Spleen (tissue), 11 donors: Measurements from ENCODE around the gene GAREM1. TPM values are rescaled to one million over a fixed set of nuclear protein-coding genes. Genes with fewer than 3 reads are reported as not detected.
"Not testable (repeated sequence)": the region's sequence is repeated elsewhere in the genome, so short reads cannot be mapped to it uniquely, and the experiment has no call there.

Source experiments
- DNase-seq: peaks from one replicate; pipeline ENCODE4 v3.0.0-alpha.2; 2020
- H3K27ac ChIP-seq, 8 donors: fragments of 200-600 bp; sonication (generic) in 7 of 8; 1 replicate in 4 of 8; 2 replicates in 4 of 8; pipeline versions ENCODE4 v1.5.0 to v1.8.0; 2016 to 2021; ENCODE audit warnings: inconsistent platforms in 4 of 8, mild to moderate bottlenecking in 4 of 8, moderate library complexity in 1 of 8
- H3K27me3 ChIP-seq, 7 donors: fragments of 200-600 bp; sonication (generic) in 6 of 7; replicated peaks in 1 of 7; 1 replicate in 4 of 7; 2 replicates in 3 of 7; pipeline versions ENCODE4 v1.5.0 to v1.8.0; 2016 to 2021; ENCODE audit warnings: inconsistent platforms in 3 of 7, mild to moderate bottlenecking in 1 of 7
- H3K36me3 ChIP-seq, 6 donors: fragments of 200-600 bp; sonication (generic) in 5 of 6; 1 replicate in 4 of 6; 2 replicates in 2 of 6; pipeline versions ENCODE4 v1.5.0 to v1.8.0; 2016 to 2021; ENCODE audit warnings: inconsistent platforms in 2 of 6
- H3K4me1 ChIP-seq, 6 donors: fragments of 200-600 bp; sonication (generic) in 5 of 6; 1 replicate in 3 of 6; 2 replicates in 3 of 6; pipeline versions ENCODE4 v1.5.0 to v1.8.0; 2016 to 2021; ENCODE audit warnings: inconsistent platforms in 3 of 6
- H3K4me3 ChIP-seq, 8 donors: fragments of 200-600 bp; sonication (generic) in 7 of 8; 1 replicate in 4 of 8; 2 replicates in 4 of 8; pipeline versions ENCODE4 v1.5.0 to v1.8.0; 2016 to 2021; ENCODE audit warnings: inconsistent platforms in 4 of 8, mild to moderate bottlenecking in 4 of 8, moderate library complexity in 2 of 8
- H3K9me3 ChIP-seq, 8 donors: fragments of 200-600 bp; sonication (generic) in 7 of 8; 1 replicate in 4 of 8; 2 replicates in 4 of 8; pipeline versions ENCODE4 v1.5.0 to v1.8.0; 2016 to 2021; ENCODE audit warnings: inconsistent platforms in 4 of 8
- POLR2A ChIP-seq, 3 donors: fragments of 450-650 bp; IDR thresholded peaks; one replicate each; pipeline ENCODE4 v1.5.1; 2017; ENCODE audit warnings: antibody characterized with exemption in 3 of 3, mild to moderate bottlenecking in 1 of 3
- POLR2AphosphoS5 ChIP-seq, 3 donors: sonication (generic); formaldehyde crosslinking; IDR thresholded peaks; one replicate each; pipeline ENCODE4 v1.5.1; 2017; ENCODE audit warnings: antibody characterized with exemption in 3 of 3
- WGBS, 5 donors: extraction: QIAGEN DNeasy Blood & Tissue Kit in 3 of 5; methylation state at CpG; one replicate each; pipeline versions ENCODE4 v1.1.5 to v1.1.7; 2013 to 2018; 5-methylcytosine and 5-hydroxymethylcytosine counted together
- intact Hi-C: fragments of 100-400 bp; cut with DNase I; formaldehyde crosslinking; loops from one replicate; pipeline ENCODE4 v1.15.0; 2023; ENCODE audit warnings: low total_unique reads
- polyA plus RNA-seq, 3 donors: library from polyadenylated mRNA; stranded (reverse); fragments of 200-250 nt; gene quantifications; one replicate each; pipeline ENCODE4 v1.2.1, GENCODE V29; 2013
- total RNA-seq, 7 donors: library from RNA; depleted of rRNA in 3 of 7; stranded (reverse); fragments of >200 nt in 3 of 7; fragmentation: NEBNext Ultra II Directional in 4 of 7; extraction: Animal tissue kit (Norgen Biotek cat#: 25700) in 4 of 7; gene quantifications; one replicate each; pipeline versions ENCODE4 v1.1.0 to v1.2.1, GENCODE V29; 2016 to 2021
- TF ChIP-seq, protein P1 (sequence below), 11 experiments: fragments of 200-600 bp in 7 of 11; fragments of 450-650 bp in 4 of 11; sonication (generic) in 4 of 11; IDR thresholded peaks in 8 of 11; conservative IDR thresholded peaks in 3 of 11; 1 replicate in 7 of 11; 2 replicates in 4 of 11; pipeline versions ENCODE4 v1.4.0 to v1.8.0; 2016 to 2021; ENCODE audit warnings: antibody characterized with exemption in 11 of 11, inconsistent platforms in 4 of 11, mild to moderate bottlenecking in 1 of 11
- donor health status: healthy with polysubstance abuse.
- donor health status: DM: no; HTN: no; CAD: no; lungs with moderate emphysema.
- donor health status: DM: no; HTN: no; CAD: no.
- donor health status: Bipolar disorder and iron deficiency.
- donor health status: healthy.
- donor health status: DM: no; HTN: no; CAD: no.
- donor health status: DM: yes; HTN: yes; CAD: no.

GAREM1 gene
- total and polyA plus RNA-seq, 10 donors = 0.20 to 8.2 (median 3.5) TPM

DNA sequence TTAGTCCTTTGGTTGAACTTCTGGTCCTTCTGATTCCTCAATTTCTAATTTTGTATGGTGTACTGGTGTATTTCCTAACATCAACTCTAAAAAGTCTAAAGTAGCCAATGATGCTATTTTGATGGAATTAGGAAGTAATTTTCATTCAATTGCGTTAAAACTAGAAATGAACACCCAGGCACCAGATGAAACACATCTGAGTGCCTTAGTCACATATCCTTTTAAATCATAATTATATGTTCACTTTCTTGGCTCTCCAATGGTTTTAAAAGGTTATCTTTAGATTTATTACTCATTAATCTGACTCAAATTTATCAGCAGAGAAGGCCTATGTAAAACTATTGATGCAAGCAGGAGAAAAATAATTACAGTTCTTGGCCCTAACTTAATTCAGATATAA, 119.7 kb downstream of the GAREM1 start:
- Histone ChIP-seq H3K9me3 (no peaks in the 10 kb centered on the region), H3K36me3 (no peaks in the 10 kb centered on the region), H3K27ac (no peak overlapping the region), H3K27me3 (no peaks in the 10 kb centered on the region), H3K4me1 (no peaks in the 10 kb centered on the region), H3K4me3 (no peak overlapping the region)
- DNase-seq = no peak
- no peak for TF ChIP-seq POLR2A (IDR thresholded peaks at IDR 0.05)
- no peak for TF ChIP-seq POLR2AphosphoS5 (IDR thresholded peaks at IDR 0.05)
- TF ChIP-seq, protein P1, sequence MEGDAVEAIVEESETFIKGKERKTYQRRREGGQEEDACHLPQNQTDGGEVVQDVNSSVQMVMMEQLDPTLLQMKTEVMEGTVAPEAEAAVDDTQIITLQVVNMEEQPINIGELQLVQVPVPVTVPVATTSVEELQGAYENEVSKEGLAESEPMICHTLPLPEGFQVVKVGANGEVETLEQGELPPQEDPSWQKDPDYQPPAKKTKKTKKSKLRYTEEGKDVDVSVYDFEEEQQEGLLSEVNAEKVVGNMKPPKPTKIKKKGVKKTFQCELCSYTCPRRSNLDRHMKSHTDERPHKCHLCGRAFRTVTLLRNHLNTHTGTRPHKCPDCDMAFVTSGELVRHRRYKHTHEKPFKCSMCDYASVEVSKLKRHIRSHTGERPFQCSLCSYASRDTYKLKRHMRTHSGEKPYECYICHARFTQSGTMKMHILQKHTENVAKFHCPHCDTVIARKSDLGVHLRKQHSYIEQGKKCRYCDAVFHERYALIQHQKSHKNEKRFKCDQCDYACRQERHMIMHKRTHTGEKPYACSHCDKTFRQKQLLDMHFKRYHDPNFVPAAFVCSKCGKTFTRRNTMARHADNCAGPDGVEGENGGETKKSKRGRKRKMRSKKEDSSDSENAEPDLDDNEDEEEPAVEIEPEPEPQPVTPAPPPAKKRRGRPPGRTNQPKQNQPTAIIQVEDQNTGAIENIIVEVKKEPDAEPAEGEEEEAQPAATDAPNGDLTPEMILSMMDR (IDR thresholded peaks at IDR 0.05 in 8 of 11, conservative IDR thresholded peaks at IDR 0.05 in 3 of 11) = no peak
- intact Hi-C loops = no loop called here
- WGBS, 5 donors = 63 to 90% (median 76%) methylated on average over 1 of the region's 1 CpG

DNA sequence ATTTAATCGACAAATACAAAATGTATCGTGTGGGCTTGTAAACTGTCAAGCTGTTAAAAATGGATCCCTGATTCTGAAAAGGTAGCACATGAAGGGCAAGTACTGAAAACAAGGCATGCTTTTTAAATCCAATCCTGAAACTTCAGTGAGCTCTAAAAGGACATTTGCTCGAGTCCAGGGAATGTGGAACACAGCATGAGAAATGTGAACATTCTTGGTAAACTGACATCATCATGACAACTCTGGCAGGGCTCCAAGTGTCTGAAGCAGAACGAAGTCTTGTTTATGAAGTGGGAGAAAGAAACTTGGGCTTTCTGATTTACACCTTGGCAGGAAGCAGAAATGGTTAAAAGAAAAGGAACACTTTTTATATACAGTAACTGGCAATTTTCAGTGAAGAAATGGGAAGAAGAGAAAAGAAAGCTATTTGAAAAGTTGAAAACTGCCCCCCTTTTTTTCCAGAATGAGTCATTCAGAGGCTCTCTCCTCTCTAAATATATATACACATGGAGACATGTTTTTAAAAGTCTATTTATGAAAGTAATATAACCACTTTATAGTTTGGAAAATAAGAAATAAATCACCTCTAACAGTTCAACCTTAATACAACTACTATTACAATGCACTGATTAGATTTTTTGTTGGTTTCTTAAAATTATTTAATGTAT, 120.8 kb downstream of the GAREM1 start:
- no peaks in the 10 kb centered on the region for H3K4me1 ChIP-seq
- H3K27ac ChIP-seq = peak overlapping the region in 3 of 8 donors; percentile 5 to 38 (median 12)
- H3K9me3 ChIP-seq = no peaks in the 10 kb centered on the region
- no peak for DNase-seq
- H3K27me3 ChIP-seq = no peaks in the 10 kb centered on the region
- intact Hi-C loops = no loop called here
- TF ChIP-seq, protein P1 (IDR thresholded peaks at IDR 0.05 in 8 of 11, conservative IDR thresholded peaks at IDR 0.05 in 3 of 11) = no peak
- TF ChIP-seq POLR2A (IDR thresholded peaks at IDR 0.05) = no peak
- TF ChIP-seq POLR2AphosphoS5 (IDR thresholded peaks at IDR 0.05) = no peak
- H3K36me3 ChIP-seq = no peaks in the 10 kb centered on the region
- no peak overlapping the region for H3K4me3 ChIP-seq
- WGBS, 5 donors = 45 to 52% (median 49%) methylated on average over 4 of the region's 4 CpGs

DNA sequence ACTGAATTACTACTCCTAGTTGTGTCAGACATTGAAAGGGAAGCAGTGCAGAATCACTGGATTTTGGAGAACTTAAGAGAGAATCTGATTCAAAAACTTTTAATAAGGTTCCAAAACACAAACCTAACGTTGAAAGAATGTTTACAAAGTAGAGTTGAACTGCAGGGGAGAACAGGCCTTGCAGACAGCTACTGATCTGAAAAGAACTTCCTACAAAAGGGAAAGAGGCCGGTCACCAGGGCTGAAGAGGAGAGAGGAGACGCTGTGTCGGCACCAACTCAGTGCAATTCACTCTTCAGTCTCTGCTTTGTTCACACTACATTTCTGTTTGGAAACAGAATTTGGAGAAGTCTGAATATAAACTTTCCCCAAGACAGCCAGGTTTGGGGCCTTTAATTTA, 124.0 kb downstream of the GAREM1 start:
- no peak for DNase-seq
- Histone ChIP-seq H3K4me3 (no peak overlapping the region), H3K36me3 (no peaks in the 10 kb centered on the region), H3K4me1 (no peaks in the 10 kb centered on the region), H3K9me3 (no peaks in the 10 kb centered on the region), H3K27me3 (no peaks in the 10 kb centered on the region), H3K27ac (peak overlapping the region in 2 of 8 donors; percentile 10 to 19)
- WGBS, 5 donors = 33 to 57% (median 49%) methylated on average over 4 of the region's 4 CpGs
- intact Hi-C loops = no loop called here
- TF ChIP-seq, protein P1 (IDR thresholded peaks at IDR 0.05 in 8 of 11, conservative IDR thresholded peaks at IDR 0.05 in 3 of 11) = no peak
- TF ChIP-seq POLR2AphosphoS5 (IDR thresholded peaks at IDR 0.05) (no peak), POLR2A (IDR thresholded peaks at IDR 0.05) (no peak)

DNA sequence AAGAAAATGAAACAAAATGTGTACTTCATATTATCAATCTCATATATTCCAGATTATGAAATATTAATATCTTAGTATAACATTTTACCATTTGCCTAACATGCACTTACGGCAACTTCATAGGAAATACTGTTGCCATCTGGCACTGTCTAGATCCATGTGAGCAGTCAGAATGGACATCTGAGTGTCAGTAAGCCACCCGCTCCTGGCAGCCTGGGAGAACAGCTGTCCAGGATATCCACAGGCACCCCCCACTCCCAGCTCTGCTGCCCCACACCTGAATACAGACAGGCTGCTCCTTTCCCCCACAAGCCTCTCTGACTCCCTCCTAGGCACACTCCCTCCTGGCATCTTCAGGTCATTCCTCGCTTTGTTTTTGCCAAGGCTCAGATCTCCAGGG, 127.0 kb downstream of the GAREM1 start:
- Histone ChIP-seq H3K4me1 (no peaks in the 10 kb centered on the region), H3K36me3 (no peaks in the 10 kb centered on the region), H3K9me3 (peaks cover 0 to 3% (median 0%) of the 10 kb centered on the region in 8 donors), H3K27me3 (no peaks in the 10 kb centered on the region), H3K4me3 (no peak overlapping the region), H3K27ac (no peak overlapping the region)
- DNase-seq = no peak
- TF ChIP-seq POLR2AphosphoS5 (IDR thresholded peaks at IDR 0.05) (no peak), POLR2A (IDR thresholded peaks at IDR 0.05) (no peak)
- TF ChIP-seq, protein P1 (IDR thresholded peaks at IDR 0.05 in 8 of 11, conservative IDR thresholded peaks at IDR 0.05 in 3 of 11) = no peak
- WGBS, 5 donors = 86 to 92% (median 89%) methylated on average over 3 of the region's 3 CpGs
- intact Hi-C loops = no loop called here

DNA sequence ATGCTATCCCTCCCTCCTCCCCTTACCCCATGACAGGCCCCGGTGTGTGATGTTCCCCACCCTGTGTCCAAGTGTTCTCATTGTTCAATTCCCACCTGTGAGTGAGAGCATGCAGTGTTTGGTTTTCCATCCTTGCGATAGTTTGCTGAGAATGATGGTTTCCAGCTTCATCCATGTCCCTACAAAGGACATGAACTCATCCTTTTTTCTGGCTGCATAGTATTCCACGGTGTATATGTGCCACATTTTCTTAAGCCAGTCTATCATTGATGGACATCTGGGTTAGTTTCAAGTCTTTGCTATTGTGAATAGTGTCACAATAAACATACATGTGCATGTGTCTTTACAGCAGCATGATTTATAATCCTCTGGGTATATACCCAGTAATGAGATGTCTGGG, 129.6 kb downstream of the GAREM1 start:
- H3K4me3 ChIP-seq, H3K27me3 ChIP-seq, DNase-seq, H3K36me3 ChIP-seq, H3K27ac ChIP-seq, H3K9me3 ChIP-seq, intact Hi-C loops, H3K4me1 ChIP-seq: not testable (repeated sequence)
- 77 to 97% (median 93%) methylated on average over 3 of the region's 3 CpGs for WGBS, 5 donors
